HepG2 (cell line): ENCODE data around the gene RNF17. TPM values are rescaled to one million over a fixed set of nuclear protein-coding genes. Genes with fewer than 3 reads are reported as not detected.

Source experiments
- ATAC-seq: fragments of 200-7000 bp; cut with Tn5 transposase; 3 replicates; pipeline ENCODE4 v1.9.1; 2020; ENCODE audit warnings: mild to moderate bottlenecking, moderate library complexity
- BruUV-seq: library from RNA; stranded (reverse); fragments of 400-500 nt; replicated peaks from 2 replicates; lab custom pipeline; 2021; lab: Mats Ljungman, UMichigan
- CTCF ChIA-PET: fragments of 300-600 bp; formaldehyde crosslinking; extraction: SDS; loops from one replicate; lab custom pipeline; 2021; ENCODE audit warnings: low total read pairs, inconsistent platforms, low intra/inter-chr PET ratio; lab: Yijun Ruan, JAX
- POLR2A ChIA-PET: fragments of 350-600 bp; sonication (Branson Sonifier 250); formaldehyde crosslinking; loops from one replicate; lab custom pipeline; 2020; ENCODE audit warnings: antibody characterized with exemption, inconsistent platforms; lab: Yijun Ruan, JAX
- DNase-seq: peaks from one replicate; pipeline ENCODE4 v3.0.0-alpha.2; 2015; ENCODE audit warnings: low spot score
- FAIRE-seq: peaks from 3 replicates; lab custom pipeline; 2011; peaks lifted over from hg19 to GRCh38; lab: Jason Lieb, UNC
- H2AFZ ChIP-seq: one replicate; pipeline ENCODE4 v1.6.1; 2011; ENCODE audit warnings: low read length, inconsistent platforms
- H3K27ac ChIP-seq: fragments of 300-600 bp; 3 replicates; pipeline ENCODE4 v1.8.0; 2011; ENCODE audit warnings: mixed run types, mild to moderate bottlenecking, mixed read lengths, low read length, inconsistent platforms; ENCODE audit not compliant: insufficient read depth; ENCODE audit errors: extremely low read length
- H3K27me3 ChIP-seq, 2 experiments: fragments of 200-600 bp in 1 of 2; 2 replicates in 1 of 2; 3 replicates in 1 of 2; pipeline versions ENCODE4 v1.6.0 to v1.8.0; 2011; ENCODE audit warnings: low read length in 2 of 2, mild to moderate bottlenecking in 2 of 2, moderate library complexity in 2 of 2, inconsistent platforms in 1 of 2; ENCODE audit not compliant: insufficient read depth in 2 of 2, control insufficient read depth in 1 of 2
- H3K36me3 ChIP-seq, 2 experiments: fragments of 200-600 bp in 1 of 2; replicated peaks in 1 of 2; 2 replicates in 1 of 2; 3 replicates in 1 of 2; pipeline versions ENCODE4 v1.5.1 to v1.8.0; 2011; ENCODE audit warnings: low read length in 2 of 2, inconsistent platforms in 1 of 2; ENCODE audit not compliant: insufficient read depth in 2 of 2, control insufficient read depth in 1 of 2
- H3K4me1 ChIP-seq: 2 replicates; pipeline ENCODE4 v1.5.1; 2012; ENCODE audit warnings: low read length, inconsistent platforms; ENCODE audit not compliant: insufficient read depth
- H3K4me2 ChIP-seq: 2 replicates; pipeline ENCODE4 v1.6.0; 2011; ENCODE audit warnings: low read depth, low read length, inconsistent platforms
- H3K4me3 ChIP-seq, 3 experiments: fragments of 200-600 bp in 1 of 3; sonication (generic), shearing (Covaris generic) in 1 of 3; replicated peaks in 1 of 3; 2 replicates each; pipeline ENCODE4 v1.5.1; 2011 to 2016; ENCODE audit warnings: low read length in 3 of 3, inconsistent platforms in 2 of 3, low read depth in 2 of 3, mild to moderate bottlenecking in 2 of 3, control low read depth in 1 of 3, mixed read lengths in 1 of 3; ENCODE audit not compliant: insufficient read depth in 1 of 3
- H3K79me2 ChIP-seq: one replicate; pipeline ENCODE4 v1.6.1; 2011; ENCODE audit warnings: low read length, inconsistent platforms; ENCODE audit not compliant: insufficient read depth
- H3K9ac ChIP-seq: 2 replicates; pipeline ENCODE4 v1.6.0; 2011; ENCODE audit warnings: mild to moderate bottlenecking, low read depth, low read length, inconsistent platforms; ENCODE audit not compliant: insufficient read depth
- H3K9me3 ChIP-seq: 2 replicates; pipeline ENCODE4 v1.5.1; 2012; ENCODE audit warnings: mild to moderate bottlenecking, low read length
- H4K20me1 ChIP-seq: 2 replicates; pipeline ENCODE4 v1.6.0; 2011; ENCODE audit warnings: inconsistent platforms, mild to moderate bottlenecking, low read length, moderate library complexity; ENCODE audit not compliant: insufficient read depth
- FUBP1 ChIP-seq: sonication (generic); formaldehyde crosslinking; IDR thresholded peaks from 2 replicates; pipeline ENCODE4 v1.5.1; 2020; ENCODE audit warnings: missing genetic modification reagents, mild to moderate bottlenecking, borderline replicate concordance
- GLMP ChIP-seq: sonication (generic); formaldehyde crosslinking; IDR thresholded peaks from 2 replicates; pipeline ENCODE4 v1.9.0; 2021; ENCODE audit warnings: missing genetic modification reagents, mild to moderate bottlenecking, borderline replicate concordance
- POLR2A ChIP-seq, 2 experiments: IDR thresholded peaks; 2 replicates each; pipeline ENCODE4 v1.6.1; 2011; ENCODE audit warnings: low read depth in 2 of 2, low read length in 2 of 2, mild to moderate bottlenecking in 1 of 2, moderate library complexity in 1 of 2; ENCODE audit not compliant: insufficient read depth in 1 of 2
- ZNF12 ChIP-seq: sonication (generic); formaldehyde crosslinking; IDR thresholded peaks from 2 replicates; pipeline ENCODE4 v1.5.0; 2020; ENCODE audit warnings: missing genetic modification reagents
- ZNF180 ChIP-seq: sonication (generic); formaldehyde crosslinking; IDR thresholded peaks from 2 replicates; pipeline ENCODE4 v1.4.0; 2020; ENCODE audit warnings: low read depth, missing genetic modification reagents, borderline replicate concordance
- ZNF224 ChIP-seq: sonication (generic); formaldehyde crosslinking; IDR thresholded peaks from 2 replicates; pipeline ENCODE4 v1.5.0; 2020; ENCODE audit warnings: mild to moderate bottlenecking, missing genetic modification reagents
- ZNF746 ChIP-seq: sonication (generic); formaldehyde crosslinking; IDR thresholded peaks from 2 replicates; pipeline ENCODE4 v1.8.0; 2022; ENCODE audit warnings: mild to moderate bottlenecking, missing genetic modification reagents
- WGBS: methylation state at CpG from one replicate; pipeline ENCODE4 v1.1.6; 2017; ENCODE audit warnings: low lambda C conversion rate; 5-methylcytosine and 5-hydroxymethylcytosine counted together
- in situ Hi-C: cut with HindIII; loops from 2 replicates; pipeline ENCODE4 v1.10.0; 2017; ENCODE audit warnings: low pct_unique_long_range_greater_than_20kb; ENCODE audit not compliant: extremely low pct_ligation_motif_present
- intact Hi-C: fragments of 100-400 bp; cut with micrococcal nuclease; formaldehyde crosslinking; loops from one replicate; pipeline ENCODE4 v1.10.0; 2022; ENCODE audit not compliant: unreplicated experiment
- polyA plus RNA-seq, 8 experiments: library from polyadenylated mRNA; depleted of rRNA in 3 of 8; stranded (reverse) in 7 of 8; unstranded in 1 of 8; fragments of >200 nt; fragmentation: Illumina TruSeq in 4 of 8; extraction: Trizol in 4 of 8; gene quantifications; 2 replicates each; pipeline versions ENCODE4 v1.2.1 to v1.2.3, GENCODE V29; 2011 to 2016; ENCODE audit warnings: low read depth in 4 of 8, missing spikeins in 1 of 8, mixed read lengths in 1 of 8; ENCODE audit not compliant: insufficient read depth in 1 of 8
- total RNA-seq, 5 experiments: library from RNA; depleted of rRNA; stranded (reverse); fragments of >200 nt; fragmentation: Illumina TruSeq; extraction: Trizol; gene quantifications; 2 replicates each; pipeline ENCODE4 v1.2.3, GENCODE V29; 2016; ENCODE audit warnings: low read depth in 1 of 5

The RNF17 gene
- total and polyA plus RNA-seq, 2 of the 13 experiments (the other 11 are each of a cell fraction or from before 2014, with no cell fraction given) = not detected

- WGBS = 0% methylated on average over 1 of the region's 4 CpGs
- in situ Hi-C loops = no loop called here
- POLR2A ChIA-PET = no interaction called here
- no peak for TF ChIP-seq ZNF12 (CRISPR knock-in tag)
- TF ChIP-seq, all 625 proteins: peak for 0
- FAIRE-seq (no peak), DNase-seq (no peak), ATAC-seq (no peak)
- H3K27ac ChIP-seq = no peak overlapping the region
- H3K9ac ChIP-seq = no peak overlapping the region
- intact Hi-C loops = no loop called here
- H3K4me2 ChIP-seq = no peak overlapping the region
- no peak overlapping the region for H3K4me3 ChIP-seq
- no peak overlapping the region for H2AFZ ChIP-seq
- CTCF ChIA-PET = no interaction called here
- no peaks in the 10 kb centered on the region for H4K20me1 ChIP-seq
- H3K9me3 ChIP-seq = no peaks in the 10 kb centered on the region
- H3K36me3 ChIP-seq = no peaks in the 10 kb centered on the region
- peaks cover 3 to 12% of the 10 kb centered on the region in 2 experiments; a peak in 4 of 5 replicates for H3K27me3 ChIP-seq
- no TSS peak for BruUV-seq
- H3K4me1 ChIP-seq = no peaks in the 10 kb centered on the region
- H3K79me2 ChIP-seq = no peaks in the 10 kb centered on the region
Observed at GRCh38 chr13:24742977-24743376, 21.0 kb upstream of the RNF17 start.

- H3K9me3 ChIP-seq = no peaks in the 10 kb centered on the region
- no peak overlapping the region for H2AFZ ChIP-seq
- POLR2A ChIA-PET = no interaction called here
- in situ Hi-C loops = no loop called here
- no CpG with 5 or more reads among the region's 6 CpGs for WGBS
- no peak overlapping the region for H3K9ac ChIP-seq
- DNase-seq (no peak), ATAC-seq (no peak), FAIRE-seq (no peak)
- H3K36me3 ChIP-seq = no peaks in the 10 kb centered on the region
- no peaks in the 10 kb centered on the region for H3K4me1 ChIP-seq
- intact Hi-C loops = no loop called here
- TF ChIP-seq POLR2A (IDR thresholded peaks at IDR 0.05; ENCODE audit: insufficient read depth in 1 of 2, low read depth in 2 of 2, low read length in 2 of 2) (no peak), ZNF224 (CRISPR knock-in tag) (no peak), ZNF180 (CRISPR knock-in tag) (no peak), FUBP1 (CRISPR knock-in tag) (no peak), ZNF746 (no peak), GLMP (no peak)
- H3K27ac ChIP-seq = no peak overlapping the region
- H3K79me2 ChIP-seq = no peaks in the 10 kb centered on the region
- H3K4me2 ChIP-seq = no peak overlapping the region
- no peaks in the 10 kb centered on the region for H4K20me1 ChIP-seq
- peaks cover 3 to 17% of the 10 kb centered on the region in 2 experiments; a peak in 4 of 5 replicates for H3K27me3 ChIP-seq
- no peak overlapping the region for H3K4me3 ChIP-seq
- BruUV-seq = no TSS peak
- CTCF ChIA-PET = no interaction called here
Observed at GRCh38 chr13:24744247-24744646, 19.7 kb upstream of the RNF17 start.
